GM19455 (cell line): ENCODE data around the gene TMC2.

Experiments
- ATAC-seq: cut with Tn5 transposase; IDR thresholded peaks from one replicate; pipeline ENCODE4 v1.9.1; 2021; ENCODE audit not compliant: unreplicated experiment

Gene TMC2

GRCh38 chr20:2576317-2576727, 39.9 kb downstream of the TMC2 start:
- ATAC-seq: no peak

GRCh38 chr20:2578475-2579192, 42.3 kb downstream of the TMC2 start:
- ATAC-seq: no peak

GRCh38 chr20:2585811-2586210, 49.4 kb downstream of the TMC2 start:
- ATAC-seq: no peak

- ATAC-seq: no peak
These were observed 57.4 kb downstream of the TMC2 start for GRCh38 chr20:2593756-2594155.

GRCh38 chr20:2595076-2595475, 58.7 kb downstream of the TMC2 start:
- ATAC-seq: no peak

- ATAC-seq: no peak
These were observed 60.4 kb downstream of the TMC2 start for GRCh38 chr20:2596673-2597279.

- ATAC-seq: no peak
These were observed 63.1 kb downstream of the TMC2 start for GRCh38 chr20:2599288-2600006.

GRCh38 chr20:2602046-2602735, 65.8 kb downstream of the TMC2 start:
- no peak for ATAC-seq

- ATAC-seq: no peak
These were observed 66.4 kb downstream of the TMC2 start for GRCh38 chr20:2602746-2603145.

- no peak for ATAC-seq
These were observed 67.6 kb downstream of the TMC2 start for GRCh38 chr20:2603816-2604505.

GRCh38 chr20:2604506-2604835, 68.1 kb downstream of the TMC2 start:
- no peak for ATAC-seq

- ATAC-seq: no peak
These were observed 70.2 kb downstream of the TMC2 start for GRCh38 chr20:2606507-2607006.

GRCh38 chr20:2610326-2610725, 74.0 kb downstream of the TMC2 start:
- no peak for ATAC-seq

- ATAC-seq: no peak
These were observed 74.8 kb downstream of the TMC2 start for GRCh38 chr20:2610941-2611720.

GRCh38 chr20:2612073-2612472, 75.7 kb downstream of the TMC2 start:
- no peak for ATAC-seq

GRCh38 chr20:2616634-2617033, 80.3 kb downstream of the TMC2 start:
- no peak for ATAC-seq

- ATAC-seq: no peak
These were observed 80.8 kb downstream of the TMC2 start for GRCh38 chr20:2617099-2617714.

GRCh38 chr20:2618815-2619214, 82.4 kb downstream of the TMC2 start:
- ATAC-seq: no peak

GRCh38 chr20:2619337-2619736, 83.0 kb downstream of the TMC2 start:
- no peak for ATAC-seq
